ENCODE data around the gene GUSB.
"Not testable (repeated sequence)": the region's sequence is repeated elsewhere in the genome, so short reads cannot be mapped to it uniquely, and the experiment has no call there.

Gene GUSB

DNA sequence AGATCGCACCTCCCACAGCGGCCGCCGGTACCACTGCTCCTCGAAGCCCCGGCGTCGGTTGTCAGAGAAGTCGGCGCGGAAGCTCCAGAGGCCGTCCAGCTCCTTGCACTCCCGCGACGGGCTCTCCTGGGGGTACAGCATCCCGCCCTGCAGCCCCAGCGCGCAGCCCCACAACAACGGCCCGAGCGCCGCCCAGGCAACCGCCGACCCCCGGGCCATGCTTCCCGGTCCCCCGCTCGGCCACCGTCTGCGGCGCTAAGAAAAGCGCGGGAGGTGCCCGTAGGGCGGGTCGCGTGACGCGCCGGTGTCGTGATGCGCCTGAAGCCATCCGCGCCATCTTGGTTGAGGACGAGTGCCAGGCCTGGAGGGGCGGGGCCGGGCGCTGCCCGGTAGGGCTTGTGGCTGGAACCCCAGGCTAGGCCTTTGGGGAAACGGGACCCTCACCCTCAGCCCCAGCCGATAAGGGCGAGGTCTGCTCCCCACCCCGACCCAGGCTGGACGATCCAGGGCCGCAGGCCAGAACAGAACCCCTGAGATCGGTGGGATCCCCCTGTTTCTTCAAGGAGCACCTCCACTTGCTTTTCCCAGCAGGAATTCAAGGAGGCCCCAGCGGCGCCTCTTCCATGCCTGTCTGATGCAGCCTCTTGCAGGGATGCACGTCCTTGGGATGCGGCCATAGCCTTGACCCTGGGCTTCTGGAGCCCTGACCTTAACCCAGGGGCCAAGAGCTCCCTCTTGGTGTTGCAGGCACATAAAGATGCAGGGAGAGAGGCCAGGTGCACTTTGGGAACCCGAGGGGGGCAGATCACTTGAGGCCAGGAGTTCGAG lies at the start of gene GUSB:
Gene GUSB, minus strand, starts transcription at position 249 of the 828 bp plus-strand sequence. Its CDS starts 30 bp downstream, at position 219.
- DNase-seq, result peak; percentile 86

DNA sequence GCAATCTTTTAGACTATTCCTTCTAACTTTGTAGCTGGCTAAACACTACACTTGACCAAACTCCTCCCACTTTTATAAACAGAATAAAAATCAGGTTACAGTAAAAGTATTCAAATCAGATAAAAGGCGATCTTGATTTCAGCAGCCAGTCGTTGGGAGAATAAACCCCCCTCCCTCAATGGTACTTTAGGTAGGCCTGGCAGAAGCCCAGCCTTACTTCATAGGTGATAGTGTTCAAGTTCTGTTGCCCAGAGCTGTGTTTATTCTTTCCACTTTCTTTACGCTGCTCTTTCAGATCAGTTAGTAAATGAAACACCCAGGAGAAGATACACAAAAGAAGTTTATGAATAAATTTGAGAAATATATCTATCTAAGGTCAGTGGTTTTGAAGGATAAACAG lies 46.3 kb upstream of the GUSB start:
- not testable (repeated sequence) for DNase-seq

DNA sequence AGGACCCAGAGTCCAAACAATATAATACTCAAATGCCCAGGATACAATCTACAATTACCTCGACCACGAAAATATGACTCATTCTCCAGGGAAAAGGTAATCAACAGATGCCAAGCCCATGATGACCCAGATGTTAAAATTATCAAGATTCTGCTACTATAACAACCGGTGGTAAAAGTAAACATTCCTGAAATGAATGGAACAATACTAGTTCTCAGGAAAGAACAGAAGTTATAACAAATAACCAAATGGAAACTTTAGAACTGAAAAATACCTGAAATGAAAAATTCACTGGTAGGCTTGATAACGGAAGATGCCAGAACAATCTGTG lies 34.1 kb upstream of the GUSB start:
- no peak for DNase-seq

DNA sequence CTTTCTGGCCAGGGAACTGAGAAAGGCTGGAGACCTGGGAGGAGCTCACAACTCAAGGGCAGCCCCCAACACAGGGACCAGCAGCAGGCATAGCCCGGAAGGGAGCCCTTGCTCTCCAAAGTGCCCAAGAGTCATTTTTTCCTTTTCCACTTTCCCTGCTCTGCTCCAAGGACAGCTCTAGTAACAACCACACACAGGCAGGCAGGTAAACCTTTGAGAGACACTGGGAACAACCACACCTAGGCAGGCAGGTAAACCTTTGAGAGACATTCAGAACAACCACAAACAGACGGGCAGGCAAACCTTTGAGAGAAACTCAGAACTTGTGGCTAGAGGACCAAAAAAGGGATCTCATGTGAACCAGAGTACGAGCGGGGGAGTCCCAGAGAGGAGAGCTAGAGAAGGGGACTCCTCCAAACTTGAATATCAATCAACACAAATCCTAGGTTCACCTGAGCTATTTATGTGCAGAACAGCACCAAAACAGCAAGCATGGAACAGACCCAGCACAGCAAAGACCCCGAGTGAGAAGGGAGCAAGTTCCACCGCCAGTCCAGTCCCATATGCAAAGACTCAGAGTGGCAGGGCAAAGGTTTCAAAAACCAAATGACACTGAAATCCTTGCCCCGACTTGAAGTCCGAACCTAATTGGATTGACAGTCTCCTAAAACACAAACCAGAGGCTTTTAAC lies 33.6 kb upstream of the GUSB start:
- DNase-seq, result no peak

DNA sequence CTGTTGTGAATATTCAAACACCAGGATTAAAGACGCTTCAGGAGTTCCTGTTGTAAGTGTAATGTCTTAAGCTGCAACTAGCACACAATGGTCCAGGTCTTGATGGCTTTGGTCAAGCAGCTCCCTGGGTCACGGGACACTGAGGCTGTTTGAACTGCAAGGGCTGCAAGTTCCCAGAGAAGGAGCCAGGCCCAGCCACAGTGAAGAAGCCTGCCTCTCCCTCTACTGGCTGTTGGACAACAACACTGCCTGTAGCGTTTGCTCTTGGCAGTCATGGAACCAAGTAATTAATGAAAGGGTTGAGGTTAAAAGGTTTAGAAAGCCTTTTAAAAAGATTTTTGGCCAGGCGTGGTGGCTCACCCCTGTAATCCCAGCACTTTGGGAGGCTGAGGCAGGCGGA lies 31.9 kb upstream of the GUSB start:
- DNase-seq, result no peak

DNA sequence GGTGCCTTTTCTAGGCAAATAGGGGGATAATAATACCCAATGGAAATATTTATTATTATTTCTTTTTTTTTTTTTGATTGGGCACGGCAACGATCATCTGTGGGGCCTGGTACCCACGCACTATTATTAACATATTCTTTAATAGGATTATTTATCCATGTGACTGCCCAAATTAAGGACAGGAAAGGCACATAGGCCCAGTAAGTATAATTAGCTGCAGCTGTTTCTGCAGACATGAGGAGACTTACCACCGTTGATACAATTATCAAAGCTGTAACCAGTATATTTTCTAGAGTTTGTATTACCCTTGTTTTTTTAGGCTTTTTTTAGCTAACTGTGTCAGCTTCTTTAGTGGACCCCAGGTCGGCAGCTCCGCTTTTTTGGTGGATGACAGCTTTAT lies 25.2 kb upstream of the GUSB start:
- DNase-seq, result no peak

DNA sequence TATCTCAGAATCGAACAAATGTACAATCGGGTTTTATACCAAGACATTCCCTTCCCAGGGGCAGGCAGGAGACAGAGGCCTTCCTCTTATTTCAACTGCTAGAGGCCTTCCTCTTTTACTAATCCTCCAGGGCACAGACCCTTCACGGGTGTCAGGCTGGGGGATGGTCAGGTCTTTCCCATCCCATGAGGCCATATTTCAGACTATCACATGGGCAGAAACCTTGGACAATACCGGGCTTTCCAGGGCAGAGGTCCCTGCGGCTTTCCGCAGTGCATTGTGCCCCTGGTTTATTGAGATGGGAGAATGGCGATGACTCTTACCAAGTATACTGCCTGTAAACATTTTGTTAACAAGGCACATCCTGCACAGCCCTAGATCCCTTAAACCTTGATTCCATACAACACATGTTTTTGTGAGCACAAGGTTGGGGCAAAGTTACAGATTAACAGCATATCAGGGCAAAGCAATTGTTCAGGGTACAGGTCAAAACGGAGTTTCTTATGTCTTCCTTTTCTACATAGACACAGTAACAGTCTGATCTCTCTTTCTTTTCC lies 23.2 kb upstream of the GUSB start:
- not testable (repeated sequence) for DNase-seq

DNA sequence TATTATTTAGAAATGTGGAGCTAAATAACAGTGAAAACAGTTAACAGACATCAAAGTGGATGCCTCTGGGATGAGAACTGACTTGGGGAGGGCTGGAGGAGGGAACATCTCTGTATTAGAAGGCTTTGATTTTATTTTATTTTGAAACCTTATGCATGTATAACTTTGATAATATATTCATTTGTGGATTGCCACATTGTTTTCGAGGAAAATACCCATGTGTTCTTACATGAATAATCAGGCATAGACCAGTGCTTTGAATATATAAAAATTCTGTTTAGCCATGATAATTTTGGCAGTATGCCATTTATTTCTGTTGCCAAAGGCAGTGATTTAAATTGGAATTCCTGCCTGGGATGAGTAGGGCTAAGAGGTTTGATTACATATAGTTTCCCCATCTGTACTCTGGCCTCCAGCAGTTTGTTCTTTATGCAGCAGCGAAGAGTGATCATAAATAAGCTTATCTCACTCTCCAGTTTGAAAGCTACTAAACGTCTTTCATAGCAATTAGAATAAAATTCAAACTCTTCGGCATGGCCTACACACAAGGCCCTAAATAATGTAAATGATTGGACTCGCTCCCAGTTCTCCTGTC lies 18.9 kb upstream of the GUSB start:
- not testable (repeated sequence) for DNase-seq

DNA sequence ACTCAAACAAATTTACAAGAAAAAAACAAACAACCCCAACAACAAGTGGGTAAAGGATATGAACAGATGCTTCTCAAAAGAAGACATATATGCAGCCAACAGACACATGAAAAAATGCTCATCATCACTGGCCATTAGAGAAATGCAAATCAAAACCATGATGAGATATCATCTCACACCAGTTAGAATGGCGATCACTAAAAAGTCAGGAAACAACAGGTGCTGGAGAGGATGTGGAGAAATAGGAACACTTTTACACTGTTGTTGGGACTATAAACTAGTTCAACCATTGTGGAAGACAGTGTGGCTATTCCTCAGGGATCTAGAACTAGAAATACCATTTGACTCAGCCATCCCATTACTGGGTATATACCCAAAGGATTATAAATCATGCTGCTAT lies 13.0 kb upstream of the GUSB start:
- not testable (repeated sequence) for DNase-seq

DNA sequence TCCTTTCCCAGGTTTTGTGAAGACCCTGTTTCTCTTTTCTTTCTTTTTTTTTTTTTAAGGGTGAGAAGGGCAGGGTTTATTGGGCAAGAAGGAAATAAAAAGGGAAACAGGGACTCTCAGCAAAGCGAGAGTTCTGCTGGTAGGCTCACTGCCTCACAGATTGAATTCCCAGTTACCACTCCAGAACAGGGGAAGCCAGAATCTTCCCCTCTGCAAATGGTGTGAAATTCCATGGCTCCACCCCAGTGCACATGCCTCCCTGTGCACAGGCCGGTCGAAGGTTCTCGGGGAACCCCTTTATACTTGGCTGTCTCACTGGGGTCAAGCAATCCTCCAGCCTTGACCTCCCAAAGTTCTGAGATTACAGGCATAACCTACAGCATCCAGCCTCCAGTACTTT lies 10.5 kb upstream of the GUSB start:
- no peak for DNase-seq

DNA sequence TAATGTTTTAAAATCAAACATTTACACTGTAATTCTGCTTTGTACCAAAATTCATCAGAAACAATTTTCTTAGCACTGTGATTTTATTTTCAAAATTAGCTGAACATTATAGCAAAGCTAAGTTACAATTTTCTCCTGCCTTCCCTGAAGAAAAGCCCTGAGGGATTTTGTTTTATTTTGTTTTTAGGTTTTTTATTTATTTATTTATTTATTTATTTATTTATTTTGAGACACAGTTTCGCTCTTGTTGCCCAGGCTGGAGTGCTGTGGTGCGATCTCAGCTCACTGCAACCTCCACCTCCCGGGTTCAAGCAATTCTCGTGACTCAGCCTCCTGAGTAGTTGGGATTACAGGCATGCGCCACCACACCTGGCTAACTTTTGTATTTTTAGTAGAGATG lies 9.8 kb upstream of the GUSB start:
- not testable (repeated sequence) for DNase-seq

DNA sequence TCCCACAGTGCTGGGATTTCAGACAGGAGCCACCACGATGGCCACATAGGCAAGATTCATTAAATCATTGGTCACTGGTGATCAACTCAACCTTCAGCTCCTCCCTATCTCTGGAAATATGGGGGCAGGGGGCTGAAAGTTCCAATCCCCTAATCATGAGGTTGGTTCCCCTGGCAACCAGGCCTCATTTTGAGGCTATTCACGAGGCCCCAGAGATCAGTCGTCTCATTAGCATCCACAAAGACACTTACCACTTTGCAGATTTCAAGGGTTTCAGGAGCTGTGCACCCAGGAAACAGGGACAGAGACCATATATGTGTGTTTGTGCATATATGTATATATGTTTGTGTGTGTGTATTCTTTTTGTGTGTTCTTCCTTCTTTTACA lies 7.7 kb upstream of the GUSB start:
- DNase-seq, result no peak

DNA sequence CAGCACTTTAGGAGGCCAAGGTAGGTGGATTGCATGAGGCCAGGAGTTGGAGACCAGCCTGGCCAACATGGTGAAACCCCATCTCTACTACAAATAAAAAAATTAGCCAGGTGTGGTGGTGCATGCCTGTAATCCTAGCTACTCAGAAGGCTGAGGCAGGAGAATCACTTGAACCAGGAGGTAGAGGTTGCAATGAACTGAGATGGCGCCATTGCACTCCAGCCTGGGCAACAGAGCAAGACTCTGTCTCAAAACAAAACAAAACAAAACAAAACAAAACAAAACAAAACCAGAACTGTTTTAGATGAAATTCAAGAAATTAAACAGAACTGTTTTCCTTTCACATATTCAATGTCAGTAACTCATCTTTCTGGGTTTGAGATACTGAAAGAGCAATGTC lies 6.5 kb upstream of the GUSB start:
- not testable (repeated sequence) for DNase-seq

DNA sequence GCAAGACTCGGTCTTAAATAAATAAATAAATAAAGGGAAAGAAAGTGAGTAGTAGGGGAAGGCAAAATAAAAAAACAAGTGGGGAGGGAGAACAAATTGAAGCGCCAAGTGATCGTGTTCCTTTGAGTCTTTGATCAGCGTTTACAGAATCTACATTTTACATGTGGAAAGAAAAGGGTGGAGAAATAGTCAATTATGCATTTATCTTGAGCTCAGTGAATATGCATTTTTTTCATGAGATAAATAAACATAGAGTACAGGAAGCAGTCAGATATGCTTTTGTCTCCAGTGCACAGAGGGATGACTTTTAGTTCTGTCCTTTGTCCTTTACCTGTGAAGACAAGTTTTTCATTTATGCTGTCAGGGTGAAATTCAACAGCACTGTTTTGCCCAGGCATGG lies 6.1 kb upstream of the GUSB start:
- no peak for DNase-seq

DNA sequence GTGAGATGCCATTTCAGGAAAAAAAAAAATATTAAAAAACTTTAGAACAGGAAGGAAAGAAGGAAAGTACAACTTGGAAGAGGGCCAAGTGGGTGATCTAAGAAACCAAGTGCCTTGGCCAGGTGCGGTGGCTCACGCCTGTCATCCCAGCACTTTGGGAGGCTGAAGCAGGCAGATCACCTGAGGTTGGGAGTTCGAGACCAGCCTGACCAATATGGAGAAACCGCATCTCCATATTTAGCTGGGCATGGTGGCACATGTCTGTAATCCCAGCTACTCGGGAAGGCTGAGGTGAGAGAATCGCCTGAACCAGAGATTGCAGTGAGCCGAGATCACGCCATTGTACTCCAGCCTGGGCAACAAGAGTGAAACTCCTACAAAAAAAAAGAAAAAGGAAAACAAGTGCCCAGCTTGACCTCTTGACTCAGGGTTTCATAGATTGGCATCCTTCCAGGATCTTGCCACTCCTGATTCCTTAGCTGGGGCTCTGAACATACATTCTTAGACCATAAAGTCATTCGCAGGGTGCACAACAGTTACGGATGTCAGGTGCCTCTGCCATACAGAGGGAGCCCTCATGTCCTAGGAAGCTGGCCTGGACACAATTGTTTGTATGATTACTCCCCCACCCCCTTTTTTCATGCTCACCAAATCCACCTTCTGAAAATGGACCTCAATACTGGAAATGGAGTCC lies 2.1 kb upstream of the GUSB start:
- no peak for DNase-seq

DNA sequence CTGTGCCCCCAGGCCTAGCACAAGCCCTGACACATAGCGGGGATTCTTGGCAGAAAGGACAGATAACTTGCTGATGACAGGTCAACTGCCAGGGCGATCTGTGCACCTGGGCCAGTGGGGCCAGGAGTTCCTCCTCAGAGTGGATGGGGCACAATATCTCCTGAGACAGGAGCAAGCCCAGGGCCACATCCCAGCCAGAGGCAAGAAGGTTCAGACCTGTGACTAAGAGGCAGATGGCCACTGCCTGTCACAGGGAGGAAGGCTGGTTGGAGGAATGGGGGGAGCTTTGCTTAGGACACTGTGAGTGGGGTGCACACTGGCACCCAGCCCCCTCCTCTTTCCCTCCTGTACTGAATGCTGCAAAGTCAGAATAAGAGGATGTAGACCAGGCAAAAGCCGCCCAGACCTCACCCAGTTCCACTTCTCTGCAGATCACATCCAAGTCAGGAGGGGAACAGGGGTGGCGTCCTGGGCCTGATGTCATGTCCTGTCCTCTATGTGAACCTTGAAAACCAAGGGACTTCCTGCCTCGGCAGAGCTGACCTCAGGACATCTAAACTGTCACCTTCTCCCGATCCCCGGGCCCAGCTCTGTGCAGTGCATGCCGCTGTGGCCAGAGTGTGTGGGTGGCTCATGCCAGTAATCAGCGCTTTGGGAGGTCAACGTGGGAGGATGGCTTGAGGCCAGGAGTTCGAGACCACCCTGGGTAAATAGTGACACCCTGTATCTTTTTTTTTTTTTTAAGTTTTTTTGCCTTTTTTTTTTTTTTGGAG lies 1.3 kb downstream of the GUSB start:
- peak; percentile 42 for DNase-seq

DNA sequence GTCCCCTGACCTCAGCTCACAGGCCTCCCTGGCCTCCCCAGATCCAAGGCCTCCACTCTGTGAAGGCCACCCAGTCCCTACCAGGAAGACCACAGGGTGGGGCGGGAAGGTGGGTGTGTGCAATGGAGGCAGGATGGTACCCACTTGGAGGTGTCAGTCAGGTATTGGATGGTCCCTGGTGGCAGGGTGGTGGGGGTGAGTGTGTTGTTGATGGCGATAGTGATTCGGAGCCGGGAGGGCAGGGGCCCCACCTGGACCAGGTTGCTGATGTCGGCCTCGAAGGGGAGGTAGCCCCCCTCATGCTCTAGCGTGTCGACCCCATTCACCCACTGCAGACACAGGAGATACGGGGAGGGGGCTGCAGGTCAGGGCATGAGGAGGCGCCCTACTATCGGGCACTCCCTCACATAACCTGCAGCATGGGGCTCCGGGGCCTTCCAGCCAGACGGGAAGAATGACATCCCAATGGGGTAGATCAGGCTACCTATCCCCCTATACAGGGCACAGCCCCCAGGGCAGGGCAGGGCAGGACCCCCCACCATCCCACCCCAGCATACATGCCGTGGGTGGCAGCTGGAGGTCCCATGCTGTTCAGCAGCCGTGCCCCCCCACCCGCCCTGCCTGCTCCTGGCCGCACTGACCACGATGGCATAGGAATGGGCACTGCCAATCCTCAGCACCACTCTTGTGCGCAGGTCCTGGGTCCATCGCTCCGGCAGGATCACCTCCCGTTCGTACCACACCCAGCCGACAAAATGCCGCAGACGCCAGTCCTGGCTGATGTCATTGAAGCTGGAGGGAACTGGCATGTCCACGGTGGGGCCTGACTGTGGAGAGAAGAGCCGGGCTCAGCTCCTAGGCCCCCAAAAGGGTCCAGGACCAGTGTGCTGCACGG lies 2.2 kb downstream of the GUSB start:
- DNase-seq, result no peak

DNA sequence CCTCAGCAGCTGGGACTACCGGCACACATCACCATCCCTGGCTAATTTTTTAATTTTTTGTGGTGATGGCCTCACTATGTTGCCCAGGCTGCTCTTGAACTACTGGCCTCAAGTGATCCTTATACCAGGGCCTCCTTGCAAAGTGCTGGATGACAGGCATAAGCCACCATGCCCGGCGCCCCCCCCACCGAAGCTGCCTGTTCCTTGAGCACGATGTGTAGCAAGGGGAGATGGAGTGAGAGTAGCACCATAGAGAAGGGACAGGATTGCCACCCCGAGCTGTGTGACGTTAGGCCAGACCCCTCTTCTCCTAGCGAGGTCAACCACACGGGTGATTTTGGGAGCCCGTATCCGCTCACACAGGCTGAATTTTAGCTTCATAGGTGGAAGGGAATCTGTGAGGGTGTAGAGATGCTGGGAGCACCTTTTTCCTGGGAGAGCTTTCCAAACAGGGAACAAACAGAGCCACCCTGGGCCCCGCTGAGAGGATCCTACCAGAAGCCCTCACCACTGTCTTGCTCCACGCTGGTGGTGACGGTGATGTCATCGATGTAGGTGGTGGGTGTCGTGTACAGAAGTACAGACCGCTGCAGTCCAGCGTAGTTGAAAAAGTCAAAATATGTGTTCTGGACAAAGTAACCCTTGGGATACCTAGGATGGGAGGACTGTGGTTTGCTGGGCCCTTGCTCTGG lies 3.0 kb downstream of the GUSB start:
- DNase-seq, result no peak

DNA sequence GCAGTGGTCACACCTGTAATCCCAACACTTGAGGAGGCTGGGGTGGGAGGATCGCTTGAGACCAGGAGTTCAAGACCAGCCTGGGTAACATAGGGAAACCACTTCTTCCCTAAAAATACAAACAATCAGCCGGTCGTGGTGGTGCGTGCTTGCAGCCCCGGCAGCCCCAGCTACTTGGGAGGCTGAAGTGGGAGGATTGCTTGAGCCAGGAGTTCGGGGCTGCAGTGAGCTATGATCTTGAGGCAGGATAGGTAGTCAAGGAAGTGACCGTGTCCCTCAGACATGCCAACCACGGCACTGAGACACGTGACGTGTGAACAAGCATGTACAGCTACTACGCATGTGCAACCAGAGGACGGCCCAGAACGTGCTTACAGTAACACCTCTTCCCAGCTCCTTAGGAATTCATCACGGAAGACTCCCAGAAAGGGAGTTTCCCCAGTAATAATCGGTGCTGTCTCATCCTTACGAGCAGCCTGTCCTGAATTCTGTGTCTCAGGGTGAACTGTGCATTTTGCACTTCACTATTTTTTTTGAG lies 5.3 kb downstream of the GUSB start:
- no peak for DNase-seq

DNA sequence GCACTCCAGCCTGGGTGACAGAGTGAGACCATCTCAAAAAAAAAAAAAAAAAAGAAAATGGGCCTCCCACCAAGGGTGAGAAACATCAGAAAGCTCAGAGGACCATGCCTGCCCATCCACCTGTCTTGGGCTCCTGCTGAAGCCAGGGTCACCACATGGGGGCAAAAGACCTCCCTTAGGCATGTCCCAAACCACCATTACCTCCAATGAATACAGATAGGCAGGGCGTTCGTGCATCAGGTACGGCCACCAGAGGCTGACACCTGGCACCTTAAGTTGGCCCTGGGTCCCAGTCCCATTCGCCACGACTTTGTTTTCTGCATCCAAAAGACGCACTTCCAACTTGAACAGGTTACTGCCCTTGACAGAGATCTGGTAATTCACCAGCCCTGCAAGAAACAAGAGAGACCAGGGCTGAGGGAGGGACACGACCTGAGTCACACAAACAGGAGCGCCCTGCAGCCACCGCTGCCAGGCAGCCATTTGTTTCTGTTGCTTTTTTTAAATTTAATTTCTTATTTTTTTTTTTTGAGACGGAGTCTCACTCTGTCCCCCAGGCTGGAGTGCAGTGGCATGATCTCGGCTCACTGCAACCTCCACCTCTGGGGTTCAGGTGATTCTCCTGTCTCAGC lies 6.1 kb downstream of the GUSB start:
- DNase-seq, result no peak
